K562 (cell line): ENCODE measurements around the gene ICE2. TPM values are rescaled to one million over a fixed set of nuclear protein-coding genes. Genes with fewer than 3 reads are reported as not detected.

Experiments
- ATAC-seq: fragments of 200-7000 bp; cut with Tn5 transposase; 3 replicates; pipeline ENCODE4 v1.9.1; 2020; ENCODE audit warnings: moderate library complexity
- BruUV-seq: library from RNA; stranded (reverse); fragments of 400-500 nt; replicated peaks from 2 replicates; lab custom pipeline; 2021; lab: Mats Ljungman, UMichigan
- CTCF ChIA-PET: fragments of 300-600 bp; formaldehyde crosslinking; extraction: SDS; loops from one replicate; lab custom pipeline; 2021; ENCODE audit warnings: low intra/inter-chr PET ratio; lab: Yijun Ruan, JAX
- POLR2A ChIA-PET: fragments of 300-600, 350-650 bp; sonication (Branson Sonifier 250); formaldehyde crosslinking; extraction: SDS; loops from one replicate; lab custom pipeline; 2021; ENCODE audit warnings: antibody characterized with exemption, inconsistent platforms; lab: Yijun Ruan, JAX
- DNase-seq, 4 experiments: peaks; one replicate each; pipeline versions ENCODE4 v3.0.0 to v3.0.0-alpha.2; 2011 to 2018; ENCODE audit warnings: low spot score in 3 of 4, mixed read lengths in 3 of 4; ENCODE audit errors: extremely low read depth in 1 of 4
- FAIRE-seq: peaks from 2 replicates; lab custom pipeline; 2011; peaks lifted over from hg19 to GRCh38; lab: Jason Lieb, UNC
- H2AFZ ChIP-seq: 2 replicates; pipeline ENCODE4 v1.6.0; 2011; ENCODE audit warnings: low read depth, low read length, control low read depth, inconsistent platforms
- H3K27ac ChIP-seq: fragments of 200-600 bp; 3 replicates; pipeline ENCODE4 v1.8.0; 2011; ENCODE audit warnings: low read depth, mild to moderate bottlenecking, control low read depth, inconsistent platforms, low read length, moderate library complexity, mixed read lengths; ENCODE audit errors: extremely low read depth
- H3K27me3 ChIP-seq, 2 experiments: fragments of 300-600 bp in 1 of 2; 2 replicates in 1 of 2; 3 replicates in 1 of 2; pipeline versions ENCODE4 v1.6.0 to v1.8.0; 2011; ENCODE audit warnings: inconsistent platforms in 2 of 2, low read length in 2 of 2, mild to moderate bottlenecking in 1 of 2, mixed read lengths in 1 of 2, moderate library complexity in 1 of 2; ENCODE audit not compliant: control insufficient read depth in 2 of 2, insufficient read depth in 2 of 2
- H3K36me3 ChIP-seq: fragments of 300-600 bp; 3 replicates; pipeline ENCODE4 v1.8.0; 2011; ENCODE audit warnings: mild to moderate bottlenecking, low read length, inconsistent platforms; ENCODE audit not compliant: control insufficient read depth, insufficient read depth
- H3K4me1 ChIP-seq, 2 experiments: fragments of 200-600 bp in 1 of 2; replicated peaks in 1 of 2; 2 replicates in 1 of 2; 3 replicates in 1 of 2; pipeline versions ENCODE4 v1.5.1 to v1.8.0; 2011; ENCODE audit warnings: inconsistent platforms in 2 of 2, low read length in 2 of 2, mild to moderate bottlenecking in 1 of 2, mixed read lengths in 1 of 2, moderate library complexity in 1 of 2; ENCODE audit not compliant: control insufficient read depth in 2 of 2, insufficient read depth in 2 of 2
- H3K4me2 ChIP-seq: 2 replicates; pipeline ENCODE4 v1.6.1; 2011; ENCODE audit warnings: low read length, control low read depth, inconsistent platforms, mixed read lengths; ENCODE audit not compliant: insufficient read depth
- H3K4me3 ChIP-seq: fragments of 200-600 bp; sonication (generic), shearing (Covaris generic); 2 replicates; pipeline ENCODE4 v1.5.1; 2016; ENCODE audit warnings: control low read depth, inconsistent platforms
- H3K79me2 ChIP-seq: fragments of 200-600 bp; 3 replicates; pipeline ENCODE4 v1.8.0; 2011; ENCODE audit warnings: low read length, inconsistent platforms; ENCODE audit not compliant: control insufficient read depth, insufficient read depth
- H3K9ac ChIP-seq, 2 experiments: 2 replicates each; pipeline versions ENCODE4 v1.6.0 to v1.6.1; 2011; ENCODE audit warnings: low read depth in 2 of 2, low read length in 2 of 2, control low read depth in 1 of 2, inconsistent platforms in 1 of 2, mild to moderate bottlenecking in 1 of 2, mixed read lengths in 1 of 2; ENCODE audit not compliant: insufficient read depth in 1 of 2
- H3K9me1 ChIP-seq: one replicate; pipeline ENCODE4 v1.6.0; 2011; ENCODE audit warnings: inconsistent platforms, mild to moderate bottlenecking, low read length, moderate library complexity; ENCODE audit not compliant: control insufficient read depth, insufficient read depth
- H3K9me3 ChIP-seq: replicated peaks from 2 replicates; pipeline ENCODE4 v1.5.1; 2011; ENCODE audit warnings: low read depth, low read length, inconsistent platforms; ENCODE audit not compliant: control insufficient read depth, insufficient read depth
- H4K20me1 ChIP-seq: replicated peaks from 2 replicates; pipeline ENCODE4 v1.6.1; 2011; ENCODE audit warnings: low read length, inconsistent platforms, mixed read lengths; ENCODE audit not compliant: control insufficient read depth, insufficient read depth
- DIDO1 ChIP-seq: fragments of 450-650 bp; IDR thresholded peaks from 2 replicates; pipeline ENCODE4 v1.6.1; 2016; ENCODE audit warnings: low read depth, missing biosample characterization, missing genetic modification characterization
- FOXA1 ChIP-seq: fragments of 450-650 bp; IDR thresholded peaks from 2 replicates; pipeline ENCODE4 v1.6.1; 2016; ENCODE audit warnings: mild to moderate bottlenecking, borderline replicate concordance
- HOXB6 ChIP-seq: fragments of 250-450 bp; sonication (Bioruptor Pico); IDR thresholded peaks from 2 replicates; pipeline ENCODE4 v1.5.1; 2022; ENCODE audit warnings: mild to moderate bottlenecking, borderline replicate concordance
- JUNB ChIP-seq: fragments of 450-650 bp; formaldehyde crosslinking; conservative IDR thresholded peaks from 2 replicates; pipeline ENCODE4 v1.4.0; 2020; ENCODE audit warnings: mild to moderate bottlenecking
- MTF1 ChIP-seq: fragments of 250-450 bp; sonication (Bioruptor Pico); IDR thresholded peaks from 2 replicates; pipeline ENCODE4 v1.9.0; 2021; ENCODE audit warnings: moderate library complexity, mild to moderate bottlenecking, inconsistent platforms, borderline replicate concordance
- NCOA4 ChIP-seq: fragments of 450-650 bp; IDR thresholded peaks from 2 replicates; pipeline ENCODE4 v1.6.1; 2018; ENCODE audit warnings: mild to moderate bottlenecking; ENCODE audit not compliant: partially characterized antibody
- PURB ChIP-seq: sonication (generic); formaldehyde crosslinking; IDR thresholded peaks from 2 replicates; pipeline ENCODE4 v1.9.0; 2021; ENCODE audit warnings: low read depth, mild to moderate bottlenecking, missing genetic modification reagents
- RBM34 ChIP-seq: fragments of 200-400 bp; formaldehyde crosslinking; IDR thresholded peaks from 2 replicates; pipeline ENCODE4 v1.6.1; 2018; ENCODE audit warnings: low read length, borderline replicate concordance; ENCODE audit not compliant: insufficient read depth
- SMAD3 ChIP-seq: fragments of 450-650 bp; formaldehyde crosslinking; conservative IDR thresholded peaks from 2 replicates; pipeline ENCODE4 v1.4.0; 2020; ENCODE audit warnings: mild to moderate bottlenecking
- SNIP1 ChIP-seq: fragments of 450-650 bp; IDR thresholded peaks from 2 replicates; pipeline ENCODE4 v1.7.1; 2017; ENCODE audit warnings: low read depth, mild to moderate bottlenecking
- STAT5B ChIP-seq: fragments of 250-450 bp; sonication (Bioruptor Pico); IDR thresholded peaks from 2 replicates; pipeline ENCODE4 v1.8.0; 2021; ENCODE audit warnings: mild to moderate bottlenecking, inconsistent platforms
- TARDBP ChIP-seq: fragments of 450-650 bp; IDR thresholded peaks from 2 replicates; pipeline ENCODE4 v1.6.1; 2016
- TBP ChIP-seq: optimal IDR thresholded peaks from 2 replicates; pipeline ENCODE3; 2011; ENCODE audit warnings: low read depth, low read length, improper control_type of control experiment
- ZNF165 ChIP-seq: fragments of 250-450 bp; sonication (Bioruptor Pico); IDR thresholded peaks from 2 replicates; pipeline ENCODE4 v1.4.0; 2020; ENCODE audit warnings: borderline replicate concordance
- ZNF408 ChIP-seq: fragments of 250-450 bp; sonication (Bioruptor Pico); IDR thresholded peaks from 2 replicates; pipeline ENCODE4 v1.4.0; 2020; ENCODE audit warnings: low read depth, mild to moderate bottlenecking, moderate library complexity
- ZNF41 ChIP-seq: fragments of 250-450 bp; sonication (Bioruptor Pico); conservative IDR thresholded peaks from 2 replicates; pipeline ENCODE4 v1.4.0; 2020; ENCODE audit warnings: mild to moderate bottlenecking
- ZNF75A ChIP-seq: fragments of 450-650 bp; formaldehyde crosslinking; IDR thresholded peaks from 2 replicates; pipeline ENCODE4 v1.4.0; 2020; ENCODE audit warnings: mild to moderate bottlenecking
- ZNF764 ChIP-seq: fragments of 250-450 bp; sonication (Bioruptor Pico); IDR thresholded peaks from 2 replicates; pipeline ENCODE4 v1.4.0; 2020; ENCODE audit warnings: low read depth, mild to moderate bottlenecking, moderate library complexity
- WGBS: fragments of 100-300 bp; shearing (Covaris generic); methylation state at CpG from one replicate; pipeline ENCODE4 v1.1.6; 2016; ENCODE audit warnings: low coverage, mixed read lengths; ENCODE audit not compliant: insufficient coverage; ENCODE audit errors: missing lambda C conversion rate; 5-methylcytosine and 5-hydroxymethylcytosine counted together
- in situ Hi-C: fragments of 300-500 bp; cut with MboI; formaldehyde crosslinking; loops from 4 replicates; pipeline ENCODE4 v1.15.0; 2018; ENCODE audit warnings: inconsistent platforms, mixed read lengths
- intact Hi-C: fragments of 100-400 bp; cut with micrococcal nuclease; formaldehyde crosslinking; loops from 2 replicates; pipeline ENCODE4 v1.14.2; 2022
- polyA plus RNA-seq, 8 experiments: library from polyadenylated mRNA; depleted of rRNA in 4 of 8; stranded (reverse) in 5 of 8; unstranded in 3 of 8; fragments of >200 nt; fragmentation: Nextera tagmentation in 2 of 8; fragmentation: Illumina TruSeq in 1 of 8; extraction: Ambion mirVana in 2 of 8; extraction: Trizol in 1 of 8; gene quantifications; 2 replicates each; pipeline versions ENCODE4 v1.2.1 to v1.2.3, GENCODE V29; 2011 to 2014; ENCODE audit warnings: inconsistent platforms in 1 of 8, missing spikeins in 1 of 8
- total RNA-seq, 7 experiments: library from RNA; depleted of rRNA in 6 of 7; stranded (reverse); fragments of >200 nt in 6 of 7; fragmentation: Illumina TruSeq in 2 of 7; extraction: Trizol in 2 of 7; gene quantifications; 2 replicates each; pipeline versions ENCODE4 v1.2.1 to v1.2.3, GENCODE V29; 2011 to 2021; ENCODE audit warnings: low replicate concordance in 1 of 7
- TF ChIP-seq, protein P1 (sequence below): fragments of 450-650 bp; conservative IDR thresholded peaks from 2 replicates; pipeline ENCODE4 v1.6.1; 2016; ENCODE audit warnings: missing genetic modification characterization, low read depth, mild to moderate bottlenecking, control low read depth, missing compliant biosample characterization
- TF ChIP-seq, protein P2 (sequence below): fragments of 450-650 bp; IDR thresholded peaks from 2 replicates; pipeline ENCODE4 v1.6.1; 2016; ENCODE audit warnings: borderline replicate concordance

ICE2 gene
- total and polyA plus RNA-seq, 9 of the 15 experiments (the other 6 are each of a cell fraction or from before 2014, with no cell fraction given), result 21.8 to 87.9 (median 58.1) TPM

DNA sequence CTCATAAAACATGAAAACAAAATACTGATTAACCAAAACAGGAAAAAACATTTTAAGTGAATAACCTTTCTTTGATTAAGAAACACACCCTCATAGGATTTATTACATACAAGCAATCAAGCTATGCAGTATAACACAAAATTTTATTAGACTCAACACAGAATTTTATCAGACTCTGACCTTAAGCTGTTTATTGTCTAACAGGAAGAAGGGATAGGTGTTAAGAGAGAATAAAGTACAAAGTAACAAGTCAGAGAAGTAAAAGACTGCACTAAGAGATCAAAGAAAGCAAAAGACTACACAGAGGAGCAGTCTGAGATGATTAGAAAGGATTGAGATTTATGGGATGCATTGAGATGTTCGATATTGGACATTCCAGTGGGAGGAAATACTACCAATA lies 37.6 kb downstream of the ICE2 start:
- Histone ChIP-seq H3K4me3 (no peak overlapping the region), H3K36me3 (peaks cover 33% of the 10 kb centered on the region; the same call in 2 of the 3 replicates), H2AFZ (no peak overlapping the region), H4K20me1 (no peaks in the 10 kb centered on the region), H3K9me1 (no peaks in the 10 kb centered on the region), H3K27me3 (no peaks in the 10 kb centered on the region), H3K9ac (no peak overlapping the region), H3K4me2 (no peak overlapping the region), H3K27ac (no peak overlapping the region), H3K79me2 (no peaks in the 10 kb centered on the region), H3K9me3 (no peaks in the 10 kb centered on the region), H3K4me1 (no peaks in the 10 kb centered on the region)
- intact Hi-C loops (no loop called here), in situ Hi-C loops (no loop called here)
- no TSS peak for BruUV-seq
- FAIRE-seq (no peak), ATAC-seq (no peak), DNase-seq (no peak)
- no peak for TF ChIP-seq TBP
- TF ChIP-seq SNIP1, result no peak
- TF ChIP-seq ZNF75A, result no peak
- no peak for TF ChIP-seq NCOA4
- no peak for TF ChIP-seq MTF1 (CRISPR knock-in tag)
- no peak for TF ChIP-seq ZNF764 (CRISPR knock-in tag)
- TF ChIP-seq ZNF408 (CRISPR knock-in tag), result no peak
- no peak for TF ChIP-seq ZNF165
- TF ChIP-seq PURB, result no peak
- TF ChIP-seq RBM34, result no peak
- TF ChIP-seq ZNF41 (CRISPR knock-in tag), result no peak
- TF ChIP-seq TARDBP, result no peak
- no peak for TF ChIP-seq SMAD3 (CRISPR knock-in tag)
- TF ChIP-seq STAT5B (CRISPR knock-in tag), result no peak
- TF ChIP-seq FOXA1, result no peak
- no peak for TF ChIP-seq JUNB (CRISPR knock-in tag)
- TF ChIP-seq, protein P1, sequence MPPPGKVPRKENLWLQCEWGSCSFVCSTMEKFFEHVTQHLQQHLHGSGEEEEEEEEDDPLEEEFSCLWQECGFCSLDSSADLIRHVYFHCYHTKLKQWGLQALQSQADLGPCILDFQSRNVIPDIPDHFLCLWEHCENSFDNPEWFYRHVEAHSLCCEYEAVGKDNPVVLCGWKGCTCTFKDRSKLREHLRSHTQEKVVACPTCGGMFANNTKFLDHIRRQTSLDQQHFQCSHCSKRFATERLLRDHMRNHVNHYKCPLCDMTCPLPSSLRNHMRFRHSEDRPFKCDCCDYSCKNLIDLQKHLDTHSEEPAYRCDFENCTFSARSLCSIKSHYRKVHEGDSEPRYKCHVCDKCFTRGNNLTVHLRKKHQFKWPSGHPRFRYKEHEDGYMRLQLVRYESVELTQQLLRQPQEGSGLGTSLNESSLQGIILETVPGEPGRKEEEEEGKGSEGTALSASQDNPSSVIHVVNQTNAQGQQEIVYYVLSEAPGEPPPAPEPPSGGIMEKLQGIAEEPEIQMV (tag), result no peak
- TF ChIP-seq HOXB6 (CRISPR knock-in tag), result no peak
- no peak for TF ChIP-seq DIDO1
- TF ChIP-seq, protein P2, sequence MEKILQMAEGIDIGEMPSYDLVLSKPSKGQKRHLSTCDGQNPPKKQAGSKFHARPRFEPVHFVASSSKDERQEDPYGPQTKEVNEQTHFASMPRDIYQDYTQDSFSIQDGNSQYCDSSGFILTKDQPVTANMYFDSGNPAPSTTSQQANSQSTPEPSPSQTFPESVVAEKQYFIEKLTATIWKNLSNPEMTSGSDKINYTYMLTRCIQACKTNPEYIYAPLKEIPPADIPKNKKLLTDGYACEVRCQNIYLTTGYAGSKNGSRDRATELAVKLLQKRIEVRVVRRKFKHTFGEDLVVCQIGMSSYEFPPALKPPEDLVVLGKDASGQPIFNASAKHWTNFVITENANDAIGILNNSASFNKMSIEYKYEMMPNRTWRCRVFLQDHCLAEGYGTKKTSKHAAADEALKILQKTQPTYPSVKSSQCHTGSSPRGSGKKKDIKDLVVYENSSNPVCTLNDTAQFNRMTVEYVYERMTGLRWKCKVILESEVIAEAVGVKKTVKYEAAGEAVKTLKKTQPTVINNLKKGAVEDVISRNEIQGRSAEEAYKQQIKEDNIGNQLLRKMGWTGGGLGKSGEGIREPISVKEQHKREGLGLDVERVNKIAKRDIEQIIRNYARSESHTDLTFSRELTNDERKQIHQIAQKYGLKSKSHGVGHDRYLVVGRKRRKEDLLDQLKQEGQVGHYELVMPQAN, result no peak
- POLR2A ChIA-PET, result interaction anchor here (1.5 to 3.1 kb wide), 2 partner anchors 10 to 18 kb away, joined by 5 to 11 read pairs; no protein-coding TSS in a partner anchor
- CTCF ChIA-PET, result no interaction called here
- 85% methylated on average over 1 of the region's 1 CpG for WGBS
